ENCODE measurements around the gene MSS51. TPM values are rescaled to one million over a fixed set of nuclear protein-coding genes. Genes with fewer than 3 reads are reported as not detected.
A peak's percentile ranks its signal among the peaks of the same experiment; 100 is the strongest.

Gene MSS51
- total RNA-seq, 1 donor from 2014 or later = 22.4 TPM

- H3K27ac ChIP-seq (ENCODE audit: low read depth, low read length) = no peak overlapping the region
- H3K4me3 ChIP-seq (ENCODE audit: low read length in 3 of 3) = no peak overlapping the region
- no peaks in the 10 kb centered on the region for H3K27me3 ChIP-seq (ENCODE audit: control insufficient read depth in 3 of 3, insufficient read depth in 3 of 3, low read length in 3 of 3)
- H3K9ac ChIP-seq (ENCODE audit: low read depth in 1 of 3, low read length in 3 of 3) = no peak overlapping the region
- H3K9me3 ChIP-seq (ENCODE audit: control insufficient read depth in 3 of 3, low read length in 3 of 3) = no peaks in the 10 kb centered on the region
- H3K4me1 ChIP-seq (ENCODE audit: control insufficient read depth in 3 of 3, insufficient read depth in 3 of 3, low read length in 3 of 3) = peaks cover 2 to 10% (median 2%) of the 10 kb centered on the region in 3 donors
- H3K36me3 ChIP-seq (ENCODE audit: control insufficient read depth in 3 of 3, insufficient read depth in 3 of 3, low read length in 3 of 3) = peaks cover 41 to 61% (median 49%) of the 10 kb centered on the region in 3 donors
Measured at GRCh38 chr10:73424478-73424877, 8.9 kb downstream of the MSS51 start.

- no peaks in the 10 kb centered on the region for H3K27me3 ChIP-seq (ENCODE audit: control insufficient read depth in 3 of 3, insufficient read depth in 3 of 3, low read length in 3 of 3)
- H3K4me3 ChIP-seq (ENCODE audit: low read length in 3 of 3) = no peak overlapping the region
- H3K9ac ChIP-seq (ENCODE audit: low read depth in 1 of 3, low read length in 3 of 3) = no peak overlapping the region
- peaks cover 41 to 61% (median 47%) of the 10 kb centered on the region in 3 donors for H3K36me3 ChIP-seq (ENCODE audit: control insufficient read depth in 3 of 3, insufficient read depth in 3 of 3, low read length in 3 of 3)
- no peaks in the 10 kb centered on the region for H3K9me3 ChIP-seq (ENCODE audit: control insufficient read depth in 3 of 3, low read length in 3 of 3)
- H3K27ac ChIP-seq (ENCODE audit: low read depth, low read length) = no peak overlapping the region
- H3K4me1 ChIP-seq (ENCODE audit: control insufficient read depth in 3 of 3, insufficient read depth in 3 of 3, low read length in 3 of 3) = peaks cover 2 to 10% (median 3%) of the 10 kb centered on the region in 3 donors
Measured at GRCh38 chr10:73423309-73423708, 10.1 kb downstream of the MSS51 start.

DNA sequence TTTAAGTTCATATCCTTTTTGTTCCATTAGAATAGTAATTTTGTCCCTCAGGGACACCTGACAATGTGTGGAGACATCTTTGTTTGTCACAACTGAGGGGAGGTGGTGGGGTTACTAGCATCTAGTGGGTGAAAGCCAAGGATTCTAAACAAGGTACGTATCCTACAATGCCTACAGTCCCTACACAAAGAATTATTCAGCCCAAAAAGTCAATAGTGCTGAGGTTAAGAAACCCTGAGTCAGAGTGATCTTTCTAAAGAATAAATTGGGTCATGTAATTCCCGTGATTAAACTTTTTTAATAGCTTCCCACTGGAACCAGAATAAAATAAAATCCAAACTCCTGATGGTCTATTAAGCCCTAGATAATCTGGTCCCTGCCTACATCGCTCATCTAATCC is 16.8 kb downstream of the MSS51 start:
- H3K27me3 ChIP-seq (ENCODE audit: control insufficient read depth in 3 of 3, insufficient read depth in 3 of 3, low read length in 3 of 3) = no peaks in the 10 kb centered on the region
- H3K9me3 ChIP-seq (ENCODE audit: control insufficient read depth in 3 of 3, low read length in 3 of 3) = no peaks in the 10 kb centered on the region
- no peak overlapping the region for H3K4me3 ChIP-seq (ENCODE audit: low read length in 3 of 3)
- peaks cover 17 to 21% (median 19%) of the 10 kb centered on the region in 3 donors for H3K4me1 ChIP-seq (ENCODE audit: control insufficient read depth in 3 of 3, insufficient read depth in 3 of 3, low read length in 3 of 3)
- H3K27ac ChIP-seq (ENCODE audit: low read depth, low read length) = no peak overlapping the region
- H3K9ac ChIP-seq (ENCODE audit: low read depth in 1 of 3, low read length in 3 of 3) = no peak overlapping the region
- peaks cover 0 to 3% (median 2%) of the 10 kb centered on the region in 3 donors for H3K36me3 ChIP-seq (ENCODE audit: control insufficient read depth in 3 of 3, insufficient read depth in 3 of 3, low read length in 3 of 3)

GRCh38 chr10:73414230-73414945 is 19.0 kb downstream of the MSS51 start:
- peak overlapping the region; percentile 99 for H3K27ac ChIP-seq (ENCODE audit: low read depth, low read length)
- H3K9ac ChIP-seq (ENCODE audit: low read depth in 1 of 3, low read length in 3 of 3) = peak overlapping the region; percentile 66 to 98 (median 92)
- peaks cover 0 to 2% (median 0%) of the 10 kb centered on the region in 3 donors for H3K36me3 ChIP-seq (ENCODE audit: control insufficient read depth in 3 of 3, insufficient read depth in 3 of 3, low read length in 3 of 3)
- no peaks in the 10 kb centered on the region for H3K27me3 ChIP-seq (ENCODE audit: control insufficient read depth in 3 of 3, insufficient read depth in 3 of 3, low read length in 3 of 3)
- H3K9me3 ChIP-seq (ENCODE audit: control insufficient read depth in 3 of 3, low read length in 3 of 3) = no peaks in the 10 kb centered on the region
- H3K4me3 ChIP-seq (ENCODE audit: low read length in 3 of 3) = peak overlapping the region; percentile 72 to 100 (median 96)
- H3K4me1 ChIP-seq (ENCODE audit: control insufficient read depth in 3 of 3, insufficient read depth in 3 of 3, low read length in 3 of 3) = peaks cover 17 to 21% (median 18%) of the 10 kb centered on the region in 3 donors

GRCh38 chr10:73413528-73414229 is 19.7 kb downstream of the MSS51 start, which contains the start of gene ANXA7:
ANXA7 (minus strand) TSS chr10:73414058; CDS start chr10:73400856, 13,202 bp downstream.
- peak within 1 kb of the TSS; percentile 72 to 100 (median 96) for H3K4me3 ChIP-seq (ENCODE audit: low read length in 3 of 3)
- H3K9ac ChIP-seq (ENCODE audit: low read depth in 1 of 3, low read length in 3 of 3) = peak within 1 kb of the TSS; percentile 92 to 98 (median 93)
- peak within 1 kb of the TSS; percentile 99 for H3K27ac ChIP-seq (ENCODE audit: low read depth, low read length)
- H3K4me1 ChIP-seq (ENCODE audit: control insufficient read depth in 3 of 3, insufficient read depth in 3 of 3, low read length in 3 of 3) = peaks cover 17 to 24% (median 18%) of the 10 kb centered on the region in 3 donors
- H3K36me3 ChIP-seq (ENCODE audit: control insufficient read depth in 3 of 3, insufficient read depth in 3 of 3, low read length in 3 of 3) = peaks cover 0 to 2% (median 0%) of the 10 kb centered on the region in 3 donors
- no peaks in the 10 kb centered on the region for H3K27me3 ChIP-seq (ENCODE audit: control insufficient read depth in 3 of 3, insufficient read depth in 3 of 3, low read length in 3 of 3)
- no peaks in the 10 kb centered on the region for H3K9me3 ChIP-seq (ENCODE audit: control insufficient read depth in 3 of 3, low read length in 3 of 3)

DNA sequence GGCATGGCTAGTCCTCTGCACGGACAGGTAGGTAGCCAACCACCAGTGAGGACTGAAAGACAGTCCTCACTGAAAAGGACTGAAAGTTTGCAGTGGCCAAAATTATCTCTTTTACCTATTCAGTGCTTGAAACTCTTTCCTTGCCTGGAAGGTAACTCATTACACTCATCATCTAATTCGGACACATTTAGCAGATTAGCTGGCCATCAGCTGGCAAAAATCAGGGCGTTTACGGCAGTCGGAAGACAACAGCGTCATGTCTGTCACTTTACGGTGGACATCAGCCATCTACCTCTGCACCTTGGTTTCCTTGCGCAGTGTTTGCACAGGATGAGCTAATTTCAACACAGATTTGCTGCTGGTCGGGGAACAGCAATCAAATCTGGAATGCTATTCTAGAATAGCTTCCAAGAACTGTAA is 20.2 kb downstream of the MSS51 start:
- Histone ChIP-seq H3K27ac (ENCODE audit: low read depth, low read length) (peak overlapping the region; percentile 99), H3K4me1 (ENCODE audit: control insufficient read depth in 3 of 3, insufficient read depth in 3 of 3, low read length in 3 of 3) (peaks cover 17 to 24% (median 18%) of the 10 kb centered on the region in 3 donors), H3K27me3 (ENCODE audit: control insufficient read depth in 3 of 3, insufficient read depth in 3 of 3, low read length in 3 of 3) (no peaks in the 10 kb centered on the region), H3K9ac (ENCODE audit: low read depth in 1 of 3, low read length in 3 of 3) (peak overlapping the region; percentile 92 to 98 (median 93)), H3K4me3 (ENCODE audit: low read length in 3 of 3) (peak overlapping the region; percentile 72 to 100 (median 96)), H3K9me3 (ENCODE audit: control insufficient read depth in 3 of 3, low read length in 3 of 3) (no peaks in the 10 kb centered on the region), H3K36me3 (ENCODE audit: control insufficient read depth in 3 of 3, insufficient read depth in 3 of 3, low read length in 3 of 3) (peaks cover 0 to 2% (median 0%) of the 10 kb centered on the region in 3 donors)

GRCh38 chr10:73410897-73411296 is 22.5 kb downstream of the MSS51 start:
- H3K9me3 ChIP-seq (ENCODE audit: control insufficient read depth in 3 of 3, low read length in 3 of 3) = no peaks in the 10 kb centered on the region
- H3K27ac ChIP-seq (ENCODE audit: low read depth, low read length) = no peak overlapping the region
- H3K4me1 ChIP-seq (ENCODE audit: control insufficient read depth in 3 of 3, insufficient read depth in 3 of 3, low read length in 3 of 3) = peaks cover 17 to 27% (median 18%) of the 10 kb centered on the region in 3 donors
- no peaks in the 10 kb centered on the region for H3K27me3 ChIP-seq (ENCODE audit: control insufficient read depth in 3 of 3, insufficient read depth in 3 of 3, low read length in 3 of 3)
- H3K9ac ChIP-seq (ENCODE audit: low read depth in 1 of 3, low read length in 3 of 3) = no peak overlapping the region
- H3K36me3 ChIP-seq (ENCODE audit: control insufficient read depth in 3 of 3, insufficient read depth in 3 of 3, low read length in 3 of 3) = peaks cover 0 to 2% (median 2%) of the 10 kb centered on the region in 3 donors
- no peak overlapping the region for H3K4me3 ChIP-seq (ENCODE audit: low read length in 3 of 3)

DNA sequence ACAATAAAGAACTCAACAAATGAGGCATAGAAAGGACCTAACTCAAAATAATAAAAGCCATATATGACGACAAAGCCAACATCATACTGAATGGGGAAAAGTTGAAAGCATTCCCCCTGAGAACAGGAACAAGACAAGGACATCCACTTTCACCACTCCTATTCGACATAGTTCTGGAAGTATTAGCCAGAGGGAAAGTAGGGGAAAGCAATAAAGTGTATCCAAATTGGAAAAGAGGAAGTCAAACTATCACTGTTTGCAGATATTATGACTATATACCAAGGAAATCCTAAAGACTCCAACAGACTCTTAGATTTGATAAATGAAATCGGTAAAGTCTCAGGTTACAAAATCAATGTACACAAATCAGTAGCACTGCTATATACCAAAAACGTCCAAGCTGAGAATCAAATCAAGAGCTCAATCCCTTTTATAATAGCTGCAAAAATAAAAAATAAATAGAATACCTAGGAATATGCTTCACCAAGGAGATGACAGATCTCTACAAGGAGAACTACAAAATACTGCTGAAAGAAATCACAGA is 24.3 kb downstream of the MSS51 start:
- Histone ChIP-seq H3K27me3 (ENCODE audit: control insufficient read depth in 3 of 3, insufficient read depth in 3 of 3, low read length in 3 of 3) (no peaks in the 10 kb centered on the region), H3K27ac (ENCODE audit: low read depth, low read length) (no peak overlapping the region), H3K36me3 (ENCODE audit: control insufficient read depth in 3 of 3, insufficient read depth in 3 of 3, low read length in 3 of 3) (peaks cover 0 to 2% (median 2%) of the 10 kb centered on the region in 3 donors), H3K9me3 (ENCODE audit: control insufficient read depth in 3 of 3, low read length in 3 of 3) (no peaks in the 10 kb centered on the region), H3K4me3 (ENCODE audit: low read length in 3 of 3) (no peak overlapping the region), H3K9ac (ENCODE audit: low read depth in 1 of 3, low read length in 3 of 3) (no peak overlapping the region), H3K4me1 (ENCODE audit: control insufficient read depth in 3 of 3, insufficient read depth in 3 of 3, low read length in 3 of 3) (peaks cover 9 to 24% (median 11%) of the 10 kb centered on the region in 3 donors)

DNA sequence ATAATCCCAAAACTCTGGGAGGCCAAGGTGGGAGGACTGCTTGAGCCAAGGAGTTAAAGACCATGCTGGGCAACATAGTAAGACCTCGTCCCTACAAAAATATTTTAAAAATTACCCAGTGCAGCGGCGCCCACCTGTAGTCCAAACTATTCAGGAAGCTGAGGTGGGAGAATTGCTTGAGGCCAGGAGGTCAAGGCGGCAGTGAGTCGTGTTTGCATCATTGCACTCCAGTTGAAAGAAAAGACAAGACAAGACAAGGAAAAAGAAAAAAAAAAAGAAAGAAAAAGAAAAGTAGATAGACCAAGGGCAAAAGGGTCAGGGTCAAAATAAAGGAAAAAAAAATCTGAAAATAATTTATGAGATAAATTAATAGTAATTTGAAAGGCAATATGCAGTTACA is 25.3 kb downstream of the MSS51 start:
- H3K4me1 ChIP-seq (ENCODE audit: control insufficient read depth in 3 of 3, insufficient read depth in 3 of 3, low read length in 3 of 3) = peaks cover 11 to 20% (median 11%) of the 10 kb centered on the region in 3 donors
- H3K27ac ChIP-seq (ENCODE audit: low read depth, low read length) = no peak overlapping the region
- H3K36me3 ChIP-seq (ENCODE audit: control insufficient read depth in 3 of 3, insufficient read depth in 3 of 3, low read length in 3 of 3) = peaks cover 0 to 2% (median 0%) of the 10 kb centered on the region in 3 donors

More for the DNA sequence above, 25.3 kb downstream of the MSS51 start:
- no peaks in the 10 kb centered on the region for H3K9me3 ChIP-seq (ENCODE audit: control insufficient read depth in 3 of 3, low read length in 3 of 3)
- H3K4me3 ChIP-seq (ENCODE audit: low read length in 3 of 3) = no peak overlapping the region
- no peak overlapping the region for H3K9ac ChIP-seq (ENCODE audit: low read depth in 1 of 3, low read length in 3 of 3)
- no peaks in the 10 kb centered on the region for H3K27me3 ChIP-seq (ENCODE audit: control insufficient read depth in 3 of 3, insufficient read depth in 3 of 3, low read length in 3 of 3)
